Measurements from ENCODE around the gene CDADC1. TPM values are rescaled to one million over a fixed set of nuclear protein-coding genes. Genes with fewer than 3 reads are reported as not detected.

Gene CDADC1
- total RNA-seq (2022; extraction: Qiagen RNA extraction): 7.1 to 8.8 TPM (median 7.9 TPM) in 5 replicates

DNA sequence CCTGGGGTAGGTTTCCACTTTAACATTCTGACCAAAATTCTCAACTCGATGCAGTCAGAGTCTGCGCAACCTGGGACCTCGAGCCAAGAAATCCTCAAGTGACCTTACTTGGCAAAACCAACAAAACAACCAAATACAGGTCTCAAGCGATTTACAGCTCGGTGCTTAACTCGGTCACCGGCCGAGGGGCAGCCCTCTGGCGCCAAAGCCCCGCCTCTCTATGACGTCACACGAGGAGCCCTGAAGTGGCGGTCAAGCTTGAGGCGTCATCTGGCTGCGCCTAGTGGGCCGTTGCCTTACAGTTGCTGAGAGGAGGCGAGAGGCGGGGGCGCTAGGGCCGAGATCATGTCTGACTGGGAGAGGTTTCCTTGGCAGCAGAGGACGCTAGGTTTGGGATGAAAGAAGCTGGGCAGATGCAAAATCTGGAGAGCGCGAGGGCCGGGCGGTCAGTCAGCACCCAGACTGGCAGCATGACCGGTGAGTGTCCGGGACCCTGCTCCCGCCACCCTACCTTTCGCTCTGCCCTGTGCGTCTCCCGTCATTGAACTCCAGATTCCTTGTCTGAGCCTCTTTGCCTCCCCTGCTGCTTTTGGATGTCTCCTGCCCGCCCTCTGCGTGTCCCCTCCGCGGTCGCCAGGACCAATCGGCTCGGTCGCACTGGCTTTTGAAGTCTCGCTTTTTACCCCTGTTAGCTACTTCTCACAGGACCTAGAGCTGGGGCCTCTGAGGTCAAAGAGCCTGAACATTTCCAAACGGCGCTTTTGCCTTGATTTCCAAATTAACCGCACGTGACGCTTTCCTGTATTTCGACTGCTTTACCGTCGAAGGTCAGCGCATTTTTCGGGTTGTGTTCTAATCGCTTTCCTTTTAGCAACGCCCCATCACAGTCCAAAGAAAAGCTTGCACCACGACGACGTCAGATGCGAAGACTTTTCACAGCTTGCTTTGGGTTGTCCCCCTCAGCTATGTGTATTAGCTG, at the start of gene CDADC1:
Gene CDADC1, plus strand, starts transcription at position 283 of the 979 bp plus-strand sequence. Its CDS starts 113 bp downstream, at position 396.

DNA sequence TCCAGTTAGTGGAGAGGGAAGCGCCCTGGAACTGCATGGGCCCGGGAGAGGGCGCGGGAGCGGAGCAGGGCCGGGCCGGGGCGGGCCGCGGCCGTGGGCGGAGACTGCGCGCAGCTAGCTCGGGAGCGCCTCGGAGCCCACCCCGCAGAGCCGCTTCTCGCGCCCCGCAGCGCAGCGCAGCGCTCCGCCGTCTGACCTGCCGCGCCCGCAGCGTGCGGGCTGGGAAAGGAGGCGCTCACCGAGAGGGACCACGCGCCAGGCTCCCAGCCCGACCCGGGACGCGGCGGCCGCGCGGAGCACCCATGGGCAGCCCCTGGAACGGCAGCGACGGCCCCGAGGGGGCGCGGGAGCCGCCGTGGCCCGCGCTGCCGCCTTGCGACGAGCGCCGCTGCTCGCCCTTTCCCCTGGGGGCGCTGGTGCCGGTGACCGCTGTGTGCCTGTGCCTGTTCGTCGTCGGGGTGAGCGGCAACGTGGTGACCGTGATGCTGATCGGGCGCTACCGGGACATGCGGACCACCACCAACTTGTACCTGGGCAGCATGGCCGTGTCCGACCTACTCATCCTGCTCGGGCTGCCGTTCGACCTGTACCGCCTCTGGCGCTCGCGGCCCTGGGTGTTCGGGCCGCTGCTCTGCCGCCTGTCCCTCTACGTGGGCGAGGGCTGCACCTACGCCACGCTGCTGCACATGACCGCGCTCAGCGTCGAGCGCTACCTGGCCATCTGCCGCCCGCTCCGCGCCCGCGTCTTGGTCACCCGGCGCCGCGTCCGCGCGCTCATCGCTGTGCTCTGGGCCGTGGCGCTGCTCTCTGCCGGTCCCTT, 27.5 kb upstream of the CDADC1 start, which contains the start of gene MLNR:
Gene MLNR, plus strand, starts transcription at position 303 of the 820 bp plus-strand sequence. Its CDS starts 0 bp downstream, at position 303.

Other genes with a start within 250 kb of the CDADC1 start
- 0.18 to 0.87 TPM (median 0.37 TPM) in 5 replicates for gene MLNR, start 27.6 kb upstream of the CDADC1 start, total RNA-seq (2022; extraction: Qiagen RNA extraction)
- 1.5 to 2.3 TPM (median 2.1 TPM) in 5 replicates for gene CAB39L, start 196.1 kb downstream of the CDADC1 start, total RNA-seq (2022; extraction: Qiagen RNA extraction)
- gene SETDB2, start 196.3 kb downstream of the CDADC1 start, total RNA-seq (2022; extraction: Qiagen RNA extraction): 1.6 to 2.4 TPM (median 2.1 TPM) in 5 replicates
- 5.1 to 6.7 TPM (median 6.5 TPM) in 5 replicates for gene PHF11, start 248.0 kb downstream of the CDADC1 start, total RNA-seq (2022; extraction: Qiagen RNA extraction)